GM12878 (cell line): ENCODE results near the gene GABRR3. TPM values are rescaled to one million over a fixed set of nuclear protein-coding genes. Genes with fewer than 3 reads are reported as not detected.

Experiments
- ATAC-seq: fragments of 200-7000 bp; cut with Tn5 transposase; 3 replicates; pipeline ENCODE4 v1.9.1; 2020; ENCODE audit warnings: mild to moderate bottlenecking, moderate library complexity
- Bru-seq: library from RNA; stranded (reverse); fragments of 400-500 nt; gene quantifications from one replicate; lab custom pipeline; 2021; lab: Mats Ljungman, UMichigan
- BruChase-seq, 2 experiments: library from RNA; stranded (reverse); fragments of 400-500 nt; gene quantifications; one replicate each; lab custom pipeline; 2021; lab: Mats Ljungman, UMichigan
- BruUV-seq: library from RNA; stranded (reverse); fragments of 400-500 nt; replicated peaks from 2 replicates; lab custom pipeline; 2021; lab: Mats Ljungman, UMichigan
- CTCF ChIA-PET: fragments of 300-600 bp; sonication (Branson Sonifier 250); formaldehyde crosslinking; extraction: SDS; loops from one replicate; lab custom pipeline; 2021; ENCODE audit warnings: inconsistent platforms; lab: Yijun Ruan, JAX
- POLR2A ChIA-PET: fragments of 350-600 bp; formaldehyde crosslinking; extraction: SDS; loops from one replicate; lab custom pipeline; 2021; ENCODE audit warnings: inconsistent platforms; lab: Charles Lee
- RAD21 ChIA-PET: fragments of 300-600 bp; sonication (Branson Sonifier 250); formaldehyde crosslinking; loops from one replicate; lab custom pipeline; 2023; ENCODE audit warnings: antibody characterized with exemption; ENCODE audit not compliant: unreplicated experiment; lab: Charles Lee
- SMC1A ChIA-PET: fragments of 300-600 bp; sonication (Branson Sonifier 250); formaldehyde crosslinking; loops from one replicate; lab custom pipeline; 2023; ENCODE audit not compliant: unreplicated experiment, uncharacterized antibody; lab: Charles Lee
- DNase-seq: peaks from one replicate; pipeline ENCODE4 v3.0.0-alpha.2; 2011; ENCODE audit warnings: low read depth, low spot score
- FAIRE-seq: peaks from 3 replicates; lab custom pipeline; 2011; peaks lifted over from hg19 to GRCh38; lab: Jason Lieb, UNC
- H2AFZ ChIP-seq: 2 replicates; pipeline ENCODE4 v1.6.0; 2011; ENCODE audit warnings: low read depth, low read length, control low read depth; ENCODE audit not compliant: control insufficient read depth
- H3K27ac ChIP-seq: 2 replicates; pipeline ENCODE4 v1.5.1; 2011; ENCODE audit warnings: control low read depth; ENCODE audit not compliant: control insufficient read depth, insufficient read depth
- H3K27me3 ChIP-seq, 2 experiments: replicated peaks in 1 of 2; 2 replicates each; pipeline versions ENCODE4 v1.6.0 to v1.6.1; 2011; ENCODE audit warnings: low read length in 1 of 2; ENCODE audit not compliant: control insufficient read depth in 2 of 2, insufficient read depth in 2 of 2
- H3K36me3 ChIP-seq, 2 experiments: 2 replicates each; pipeline ENCODE4 v1.5.1; 2011; ENCODE audit warnings: low read length in 1 of 2; ENCODE audit not compliant: control insufficient read depth in 2 of 2, insufficient read depth in 2 of 2
- H3K4me1 ChIP-seq: 2 replicates; pipeline ENCODE4 v1.6.1; 2011; ENCODE audit warnings: mild to moderate bottlenecking, low read length, moderate library complexity, mixed read lengths; ENCODE audit not compliant: control insufficient read depth, insufficient read depth
- H3K4me2 ChIP-seq: 2 replicates; pipeline ENCODE4 v1.6.0; 2011; ENCODE audit warnings: control low read depth; ENCODE audit not compliant: control insufficient read depth, insufficient read depth
- H3K4me3 ChIP-seq: fragments of 200-600 bp; sonication (generic); 2 replicates; pipeline ENCODE4 v1.5.1; 2016
- H3K79me2 ChIP-seq: 2 replicates; pipeline ENCODE4 v1.6.0; 2011; ENCODE audit warnings: low read length; ENCODE audit not compliant: control insufficient read depth, insufficient read depth
- H3K9ac ChIP-seq: 2 replicates; pipeline ENCODE4 v1.8.0; 2011; ENCODE audit warnings: low read length, control low read depth, mixed read lengths; ENCODE audit not compliant: control insufficient read depth, insufficient read depth
- H3K9me3 ChIP-seq: replicated peaks from 3 replicates; pipeline ENCODE4 v1.5.1; 2011; ENCODE audit warnings: mild to moderate bottlenecking, low read length; ENCODE audit not compliant: control insufficient read depth, insufficient read depth
- H4K20me1 ChIP-seq: 2 replicates; pipeline ENCODE4 v1.6.0; 2011; ENCODE audit not compliant: control insufficient read depth, insufficient read depth
- BMI1 ChIP-seq: fragments of 450-650 bp; IDR thresholded peaks from 2 replicates; pipeline ENCODE4 v1.6.1; 2016; ENCODE audit warnings: mild to moderate bottlenecking, moderate library complexity, borderline replicate concordance
- CREM ChIP-seq: IDR thresholded peaks from 2 replicates; pipeline ENCODE4 v1.6.1; 2014; ENCODE audit warnings: antibody characterized with exemption, low read depth
- HDAC2 ChIP-seq: fragments of 200-600 bp; sonication (generic); IDR thresholded peaks from 2 replicates; pipeline ENCODE4 v1.6.1; 2017
- HDAC6 ChIP-seq: fragments of 200-600 bp; sonication (generic); IDR thresholded peaks from one replicate; pipeline ENCODE4 v1.8.0; 2017; ENCODE audit warnings: antibody characterized with exemption; ENCODE audit not compliant: unreplicated experiment
- HDGF ChIP-seq: fragments of 450-650 bp; IDR thresholded peaks from 2 replicates; pipeline ENCODE4 v1.6.1; 2016; ENCODE audit warnings: antibody characterized with exemption
- SIX5 ChIP-seq: IDR thresholded peaks from 2 replicates; pipeline ENCODE4 v1.6.1; 2011; ENCODE audit warnings: mild to moderate bottlenecking, low read depth, low read length, moderate library complexity; ENCODE audit not compliant: severe bottlenecking
- STAT3 ChIP-seq: IDR thresholded peaks from 2 replicates; pipeline ENCODE4 v1.6.1; 2011; ENCODE audit warnings: low read depth, low read length, improper control_type of control experiment
- ZNF217 ChIP-seq: fragments of 450-650 bp; IDR thresholded peaks from 2 replicates; pipeline ENCODE4 v1.6.1; 2017; ENCODE audit warnings: antibody characterized with exemption, mild to moderate bottlenecking
- ZZZ3 ChIP-seq: IDR thresholded peaks from 2 replicates; pipeline ENCODE4 v1.6.1; 2011; ENCODE audit warnings: low read depth; ENCODE audit not compliant: control insufficient read depth, insufficient read length
- WGBS: methylation state at CpG from one replicate; pipeline ENCODE4 v1.1.6; 2016; ENCODE audit warnings: low lambda C conversion rate; ENCODE audit not compliant: insufficient replicate concordance, insufficient coverage; ENCODE audit errors: missing lambda C conversion rate; 5-methylcytosine and 5-hydroxymethylcytosine counted together
- in situ Hi-C: fragments of 300-500 bp; cut with MboI; formaldehyde crosslinking; loops from 9 replicates; pipeline ENCODE4 v1.14.3; 2018; ENCODE audit warnings: mixed read lengths
- intact Hi-C: fragments of 100-400 bp; cut with micrococcal nuclease; formaldehyde crosslinking; loops from one replicate; pipeline ENCODE4 v1.14.2; 2022; ENCODE audit not compliant: unreplicated experiment
- long read RNA-seq, 2 experiments: library from polyadenylated mRNA; unstranded; transcript quantifications; one replicate each; pipeline ENCODE4 v2.0.0, GENCODE V29; 2019 to 2020
- polyA minus RNA-seq, 3 experiments: library from RNA; depleted of rRNA, polyadenylated mRNA; stranded (reverse); fragments of >200 nt; gene quantifications; 2 replicates each; pipeline ENCODE4 v1.2.3, GENCODE V29; 2011
- polyA plus RNA-seq, 11 experiments: library from polyadenylated mRNA; depleted of rRNA in 4 of 11; unstranded in 6 of 11; stranded (reverse) in 5 of 11; fragments of >200 nt; fragmentation: Nextera tagmentation in 4 of 11; fragmentation: Illumina TruSeq in 1 of 11; extraction: Ambion mirVana in 4 of 11; extraction: Trizol in 1 of 11; gene quantifications; 1 replicate in 1 of 11; 2 replicates in 10 of 11; pipeline versions ENCODE4 v1.2.1 to v1.2.3, GENCODE V29; 2011 to 2016; ENCODE audit warnings: inconsistent platforms in 2 of 11, missing spikeins in 2 of 11, low read depth in 1 of 11
- total RNA-seq, 4 experiments: library from RNA; depleted of rRNA in 3 of 4; stranded (reverse); fragments of >200 nt in 3 of 4; fragmentation: Illumina TruSeq in 1 of 4; extraction: Trizol in 1 of 4; gene quantifications; 2 replicates each; pipeline versions ENCODE4 v1.2.1 to v1.2.3, GENCODE V29; 2013 to 2021
- TF ChIP-seq, protein P1 (sequence below): IDR thresholded peaks from 2 replicates; pipeline ENCODE4 v1.6.1; 2012; ENCODE audit warnings: low read depth, low read length, improper control_type of control experiment
- TF ChIP-seq, protein P2 (sequence below): IDR thresholded peaks from 2 replicates; pipeline ENCODE4 v1.6.1; 2011; ENCODE audit warnings: borderline replicate concordance, low read depth, mild to moderate bottlenecking, moderate library complexity, mixed read lengths, low read length; ENCODE audit not compliant: insufficient read depth; ENCODE audit errors: extremely low read length
- TF ChIP-seq, protein P3 (sequence below): fragments of 450-650 bp; formaldehyde crosslinking; IDR thresholded peaks from 2 replicates; pipeline ENCODE4 v1.4.0; 2020; ENCODE audit warnings: mild to moderate bottlenecking, moderate library complexity
- TF ChIP-seq, protein P4 (sequence below): fragments of 450-650 bp; IDR thresholded peaks from 2 replicates; pipeline ENCODE4 v1.6.1; 2018; ENCODE audit warnings: mild to moderate bottlenecking, low read depth, moderate library complexity; ENCODE audit not compliant: partially characterized antibody

GABRR3 gene
- not detected in 2 replicates for total RNA-seq (2013; cell fraction: nucleolus; rRNA removed)
- total RNA-seq (2014; rRNA removed) (not detected in 2 replicates), total RNA-seq (2014; rRNA removed; fragmentation: Illumina TruSeq; extraction: Trizol) (not detected in 2 replicates), total RNA-seq (2021) (not detected in 2 replicates), polyA plus RNA-seq (2011; rRNA removed) (not detected in 2 replicates), polyA plus RNA-seq (2014; fragmentation: Illumina TruSeq; extraction: Trizol) (not detected in 2 replicates), polyA plus RNA-seq (2014; fragmentation: Nextera tagmentation; extraction: Ambion mirVana) (not detected), polyA plus RNA-seq (2014; rRNA removed) (not detected in 2 replicates), polyA plus RNA-seq (2016; fragmentation: Nextera tagmentation; extraction: Ambion mirVana) (not detected), polyA minus RNA-seq (2011; rRNA and poly(A)+ RNA removed) (not detected in 2 replicates), Bru-seq, nascent RNA (percentile 4 among the genes with signal in this experiment), BruChase-seq, experiment 1, labeled RNA remaining after a 6-hour chase (percentile 6 among the genes with signal in this experiment), BruChase-seq, experiment 2, labeled RNA remaining after a 2-hour chase (percentile 2 among the genes with signal in this experiment)
- polyA plus RNA-seq (2011; ENCODE audit: low read depth): not detected
- polyA plus RNA-seq (2011; cell fraction: cytosol; rRNA removed): not detected in 2 replicates
- not detected in 2 replicates for polyA plus RNA-seq (2011; cell fraction: nucleus; rRNA removed)
- polyA plus RNA-seq (2012): not detected in 2 replicates
- not detected in 2 replicates for polyA minus RNA-seq (2011; cell fraction: cytosol; rRNA and poly(A)+ RNA removed)
- polyA minus RNA-seq (2011; cell fraction: nucleus; rRNA and poly(A)+ RNA removed): not detected in 2 replicates
- long read RNA-seq, experiment 1: 0 reads
- long read RNA-seq, experiment 2: 0 reads

DNA sequence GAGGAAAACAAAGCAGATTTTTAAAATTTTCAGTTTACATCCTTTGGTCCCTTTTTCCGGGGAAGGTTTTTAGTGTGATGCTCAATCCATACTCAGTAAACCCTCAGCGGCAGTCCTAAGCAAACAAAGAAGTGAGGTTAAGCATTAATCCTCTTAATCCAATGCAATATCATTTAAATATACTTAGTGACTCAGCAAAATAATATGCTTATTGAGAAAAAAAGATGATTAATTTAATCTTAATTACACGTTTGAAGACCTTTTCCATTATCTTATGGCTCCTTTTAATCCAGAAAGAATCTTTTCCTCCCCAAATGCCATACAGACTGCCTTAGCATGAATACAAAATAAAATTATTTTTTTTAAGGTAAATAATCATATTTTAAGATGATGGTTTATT, at the start of gene GABRR3:
TSS of gene GABRR3 (minus strand) at position 108 of the 400 bp plus-strand sequence. CDS start 328 bp downstream, outside the sequence.
- Histone ChIP-seq H3K4me1 (no peaks in the 10 kb centered on the region), H3K9ac (no peak within 1 kb of the TSS), H3K36me3 (no peaks in the 10 kb centered on the region), H3K79me2 (no peaks in the 10 kb centered on the region), H2AFZ (no peak within 1 kb of the TSS), H3K9me3 (no peaks in the 10 kb centered on the region), H3K4me3 (no peak within 1 kb of the TSS), H4K20me1 (no peaks in the 10 kb centered on the region), H3K4me2 (no peak within 1 kb of the TSS), H3K27ac (no peak within 1 kb of the TSS), H3K27me3 (no peaks in the 10 kb centered on the region; a peak in 1 of 4 replicates)
- BruUV-seq: no TSS peak
- ATAC-seq: no peak
- intact Hi-C loops (loop anchor here (5.0 kb wide), 1 partner anchor 557 kb away; the partner anchor contains the start of gene CPOX), in situ Hi-C loops (loop anchor here (10.0 kb wide), 2 partner anchors 480 to 560 kb away; partner anchors contain the start of gene CPOX)
- WGBS: 65% methylated on average over 3 of the region's 3 CpGs
- DNase-seq: no peak
- ChIA-PET SMC1A (no interaction called here), POLR2A (no interaction called here), RAD21 (no interaction called here), CTCF (no interaction called here)
- FAIRE-seq: no peak
- TF ChIP-seq HDGF (no peak), ZNF217 (no peak), HDAC2 (no peak), ZZZ3 (no peak), STAT3 (no peak), SIX5 (no peak), BMI1 (no peak), HDAC6 (no peak), CREM (no peak)
- TF ChIP-seq, protein P1, sequence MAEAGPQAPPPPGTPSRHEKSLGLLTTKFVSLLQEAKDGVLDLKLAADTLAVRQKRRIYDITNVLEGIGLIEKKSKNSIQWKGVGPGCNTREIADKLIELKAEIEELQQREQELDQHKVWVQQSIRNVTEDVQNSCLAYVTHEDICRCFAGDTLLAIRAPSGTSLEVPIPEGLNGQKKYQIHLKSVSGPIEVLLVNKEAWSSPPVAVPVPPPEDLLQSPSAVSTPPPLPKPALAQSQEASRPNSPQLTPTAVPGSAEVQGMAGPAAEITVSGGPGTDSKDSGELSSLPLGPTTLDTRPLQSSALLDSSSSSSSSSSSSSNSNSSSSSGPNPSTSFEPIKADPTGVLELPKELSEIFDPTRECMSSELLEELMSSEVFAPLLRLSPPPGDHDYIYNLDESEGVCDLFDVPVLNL: no peak
- TF ChIP-seq, protein P2, sequence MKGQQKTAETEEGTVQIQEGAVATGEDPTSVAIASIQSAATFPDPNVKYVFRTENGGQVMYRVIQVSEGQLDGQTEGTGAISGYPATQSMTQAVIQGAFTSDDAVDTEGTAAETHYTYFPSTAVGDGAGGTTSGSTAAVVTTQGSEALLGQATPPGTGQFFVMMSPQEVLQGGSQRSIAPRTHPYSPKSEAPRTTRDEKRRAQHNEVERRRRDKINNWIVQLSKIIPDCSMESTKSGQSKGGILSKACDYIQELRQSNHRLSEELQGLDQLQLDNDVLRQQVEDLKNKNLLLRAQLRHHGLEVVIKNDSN: no peak
- TF ChIP-seq, protein P3, sequence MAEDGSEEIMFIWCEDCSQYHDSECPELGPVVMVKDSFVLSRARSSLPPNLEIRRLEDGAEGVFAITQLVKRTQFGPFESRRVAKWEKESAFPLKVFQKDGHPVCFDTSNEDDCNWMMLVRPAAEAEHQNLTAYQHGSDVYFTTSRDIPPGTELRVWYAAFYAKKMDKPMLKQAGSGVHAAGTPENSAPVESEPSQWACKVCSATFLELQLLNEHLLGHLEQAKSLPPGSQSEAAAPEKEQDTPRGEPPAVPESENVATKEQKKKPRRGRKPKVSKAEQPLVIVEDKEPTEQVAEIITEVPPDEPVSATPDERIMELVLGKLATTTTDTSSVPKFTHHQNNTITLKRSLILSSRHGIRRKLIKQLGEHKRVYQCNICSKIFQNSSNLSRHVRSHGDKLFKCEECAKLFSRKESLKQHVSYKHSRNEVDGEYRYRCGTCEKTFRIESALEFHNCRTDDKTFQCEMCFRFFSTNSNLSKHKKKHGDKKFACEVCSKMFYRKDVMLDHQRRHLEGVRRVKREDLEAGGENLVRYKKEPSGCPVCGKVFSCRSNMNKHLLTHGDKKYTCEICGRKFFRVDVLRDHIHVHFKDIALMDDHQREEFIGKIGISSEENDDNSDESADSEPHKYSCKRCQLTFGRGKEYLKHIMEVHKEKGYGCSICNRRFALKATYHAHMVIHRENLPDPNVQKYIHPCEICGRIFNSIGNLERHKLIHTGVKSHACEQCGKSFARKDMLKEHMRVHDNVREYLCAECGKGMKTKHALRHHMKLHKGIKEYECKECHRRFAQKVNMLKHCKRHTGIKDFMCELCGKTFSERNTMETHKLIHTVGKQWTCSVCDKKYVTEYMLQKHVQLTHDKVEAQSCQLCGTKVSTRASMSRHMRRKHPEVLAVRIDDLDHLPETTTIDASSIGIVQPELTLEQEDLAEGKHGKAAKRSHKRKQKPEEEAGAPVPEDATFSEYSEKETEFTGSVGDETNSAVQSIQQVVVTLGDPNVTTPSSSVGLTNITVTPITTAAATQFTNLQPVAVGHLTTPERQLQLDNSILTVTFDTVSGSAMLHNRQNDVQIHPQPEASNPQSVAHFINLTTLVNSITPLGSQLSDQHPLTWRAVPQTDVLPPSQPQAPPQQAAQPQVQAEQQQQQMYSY (CRISPR knock-in tag): no peak
- TF ChIP-seq, protein P4, sequence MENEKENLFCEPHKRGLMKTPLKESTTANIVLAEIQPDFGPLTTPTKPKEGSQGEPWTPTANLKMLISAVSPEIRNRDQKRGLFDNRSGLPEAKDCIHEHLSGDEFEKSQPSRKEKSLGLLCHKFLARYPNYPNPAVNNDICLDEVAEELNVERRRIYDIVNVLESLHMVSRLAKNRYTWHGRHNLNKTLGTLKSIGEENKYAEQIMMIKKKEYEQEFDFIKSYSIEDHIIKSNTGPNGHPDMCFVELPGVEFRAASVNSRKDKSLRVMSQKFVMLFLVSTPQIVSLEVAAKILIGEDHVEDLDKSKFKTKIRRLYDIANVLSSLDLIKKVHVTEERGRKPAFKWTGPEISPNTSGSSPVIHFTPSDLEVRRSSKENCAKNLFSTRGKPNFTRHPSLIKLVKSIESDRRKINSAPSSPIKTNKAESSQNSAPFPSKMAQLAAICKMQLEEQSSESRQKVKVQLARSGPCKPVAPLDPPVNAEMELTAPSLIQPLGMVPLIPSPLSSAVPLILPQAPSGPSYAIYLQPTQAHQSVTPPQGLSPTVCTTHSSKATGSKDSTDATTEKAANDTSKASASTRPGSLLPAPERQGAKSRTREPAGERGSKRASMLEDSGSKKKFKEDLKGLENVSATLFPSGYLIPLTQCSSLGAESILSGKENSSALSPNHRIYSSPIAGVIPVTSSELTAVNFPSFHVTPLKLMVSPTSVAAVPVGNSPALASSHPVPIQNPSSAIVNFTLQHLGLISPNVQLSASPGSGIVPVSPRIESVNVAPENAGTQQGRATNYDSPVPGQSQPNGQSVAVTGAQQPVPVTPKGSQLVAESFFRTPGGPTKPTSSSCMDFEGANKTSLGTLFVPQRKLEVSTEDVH: no peak
